H1 (cell line): ENCODE data around the gene DNAJC6. TPM values are rescaled to one million over a fixed set of nuclear protein-coding genes. Genes with fewer than 3 reads are reported as not detected.

Experiments
- BACH1 ChIP-seq: IDR thresholded peaks from 2 replicates; pipeline ENCODE4 v1.6.1; 2012; ENCODE audit warnings: low read length, improper control_type of control experiment
- GABPA ChIP-seq: IDR thresholded peaks from 2 replicates; pipeline ENCODE4 v1.6.1; 2011; ENCODE audit warnings: mild to moderate bottlenecking, low read length, moderate library complexity, borderline replicate concordance; ENCODE audit not compliant: insufficient read depth
- NANOG ChIP-seq: IDR thresholded peaks from 2 replicates; pipeline ENCODE4 v1.6.1; 2011; ENCODE audit warnings: low read length, low read depth, mild to moderate bottlenecking, inconsistent platforms; ENCODE audit not compliant: insufficient read depth, poor library complexity, severe bottlenecking
- PHF8 ChIP-seq: fragments of 200-600 bp; sonication (generic); conservative IDR thresholded peaks from 2 replicates; pipeline ENCODE4 v1.7.1; 2012; ENCODE audit warnings: low read depth, mild to moderate bottlenecking, inconsistent platforms, low read length, moderate library complexity
- RNF2 ChIP-seq: fragments of 200-900, 300-1000 bp; sonication (generic); IDR thresholded peaks from 2 replicates; pipeline ENCODE4 v1.7.1; 2016; ENCODE audit warnings: borderline replicate concordance, low read depth, mild to moderate bottlenecking, antibody characterized with exemption, low read length; ENCODE audit not compliant: poor library complexity, severe bottlenecking; ENCODE audit errors: missing control alignments
- SIN3A ChIP-seq, 2 experiments: IDR thresholded peaks in 1 of 2; conservative IDR thresholded peaks in 1 of 2; 2 replicates each; pipeline ENCODE4 v1.6.1; 2011 to 2012; ENCODE audit warnings: low read length in 2 of 2, improper control_type of control experiment in 1 of 2, low read depth in 1 of 2, mild to moderate bottlenecking in 1 of 2
- SRF ChIP-seq: IDR thresholded peaks from 2 replicates; pipeline ENCODE4 v1.6.1; 2011; ENCODE audit warnings: mild to moderate bottlenecking, low read depth, low read length, moderate library complexity
- TAF7 ChIP-seq: optimal IDR thresholded peaks from 2 replicates; pipeline ENCODE3; 2011; ENCODE audit warnings: low read depth, mild to moderate bottlenecking, inconsistent platforms, low read length, moderate library complexity, borderline replicate concordance
- polyA plus RNA-seq, 7 experiments: library from polyadenylated mRNA; depleted of rRNA in 3 of 7; stranded (reverse) in 5 of 7; unstranded in 2 of 7; fragments of >200 nt in 5 of 7; fragments of 200-250 nt in 2 of 7; gene quantifications; 1 replicate in 5 of 7; 2 replicates in 1 of 7; 4 replicates in 1 of 7; pipeline versions ENCODE4 v1.2.1 to v1.2.3, GENCODE V29; 2011 to 2013; ENCODE audit warnings: missing spikeins in 2 of 7, mixed read lengths in 2 of 7
- total RNA-seq: library from RNA; stranded (reverse); fragmentation: NEBNext Ultra II Directional; extraction: Animal tissue kit (Norgen Biotek cat#: 25700); gene quantifications from 2 replicates; pipeline ENCODE4 v1.2.1, GENCODE V29; 2021

The DNAJC6 gene
- total and polyA plus RNA-seq, 2 of the 8 experiments (the other 6 are each of a cell fraction or from before 2014, with no cell fraction given) = 1.6 to 3.0 TPM

DNA sequence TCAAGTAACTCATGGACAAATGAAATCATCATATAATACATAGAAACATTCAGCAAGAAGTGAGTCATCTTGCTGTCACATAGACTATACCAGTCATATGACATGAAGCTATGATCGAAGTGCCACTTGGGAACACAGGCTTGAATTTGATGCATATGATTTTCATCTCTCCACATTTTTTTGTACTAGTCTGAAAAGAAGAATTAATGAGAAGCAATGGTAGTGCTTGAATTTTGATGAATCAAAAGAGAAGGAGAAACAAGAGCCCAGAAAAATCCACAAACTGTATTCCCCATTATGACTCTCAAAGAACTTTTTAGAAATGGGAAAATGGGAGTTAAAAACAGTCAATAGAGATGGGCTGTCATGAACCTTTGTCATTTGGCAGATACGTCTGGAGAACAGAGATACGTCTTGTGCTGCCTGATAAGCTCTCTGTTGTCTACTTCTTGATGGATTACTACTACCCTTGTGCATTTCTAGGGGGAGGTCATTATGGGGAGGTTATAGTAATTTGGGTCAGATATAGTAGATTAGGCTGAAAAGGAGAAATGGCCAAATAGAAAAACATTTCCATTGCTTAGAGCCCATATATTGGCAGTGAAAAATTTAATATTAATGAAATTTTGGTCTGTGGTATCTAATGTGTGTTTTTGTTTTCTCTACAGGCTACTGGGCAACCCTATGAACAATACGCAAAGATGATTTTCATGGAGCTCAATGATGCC is 103.1 kb downstream of the DNAJC6 start (continued):
- no peak for TF ChIP-seq BACH1
- no peak for TF ChIP-seq GABPA
- TF ChIP-seq SIN3A (conservative IDR thresholded peaks at IDR 0.05 in 1 of 2, IDR thresholded peaks at IDR 0.05 in 1 of 2; ENCODE audit: low read depth in 1 of 2, low read length in 2 of 2) = no peak
- TF ChIP-seq NANOG = no peak
- no peak for TF ChIP-seq RNF2
- no peak for TF ChIP-seq TAF7
- no peak for TF ChIP-seq SRF
- TF ChIP-seq PHF8 = no peak
